IMR-90 (cell line): Measurements from ENCODE around the gene MAN1C1. TPM values are rescaled to one million over a fixed set of nuclear protein-coding genes. Genes with fewer than 3 reads are reported as not detected.

Experiments used
- ATAC-seq: fragments of 200-7000 bp; cut with Tn5 transposase; 2 replicates; pipeline ENCODE4 v1.9.1; 2020; ENCODE audit warnings: low read depth, mild to moderate bottlenecking, moderate library complexity
- BruUV-seq: library from RNA; stranded (reverse); fragments of 400-500 nt; replicated peaks from 2 replicates; lab custom pipeline; 2021; lab: Mats Ljungman, UMichigan
- CTCF ChIA-PET: fragments of 300-600 bp; formaldehyde crosslinking; extraction: SDS; loops from one replicate; lab custom pipeline; 2021; ENCODE audit warnings: antibody characterized with exemption; lab: Yijun Ruan, JAX
- POLR2A ChIA-PET: fragments of 300-600 bp; sonication (Branson Sonifier 250); formaldehyde crosslinking; loops from one replicate; lab custom pipeline; 2022; ENCODE audit warnings: antibody characterized with exemption; ENCODE audit not compliant: unreplicated experiment; lab: Charles Lee
- DNase-seq: peaks from one replicate; pipeline ENCODE4 v3.0.0; 2013
- H2AFZ ChIP-seq: replicated peaks from 2 replicates; pipeline ENCODE3; 2013; ENCODE audit warnings: low read length, mild to moderate bottlenecking; ENCODE audit not compliant: poor library complexity
- H2AK5ac ChIP-seq: 2 replicates; pipeline ENCODE4 v1.6.1; 2013; ENCODE audit warnings: low read depth, low read length, inconsistent platforms
- H2AK9ac ChIP-seq: replicated peaks from 2 replicates; pipeline ENCODE3; 2013; ENCODE audit warnings: mild to moderate bottlenecking, low read depth, low read length, moderate library complexity; ENCODE audit not compliant: poor library complexity
- H2BK120ac ChIP-seq: 2 replicates; pipeline ENCODE4 v1.6.1; 2013; ENCODE audit warnings: low read depth, low read length, inconsistent platforms
- H2BK15ac ChIP-seq: 3 replicates; pipeline ENCODE4 v1.6.1; 2013; ENCODE audit warnings: low read depth, low read length, inconsistent platforms
- H2BK20ac ChIP-seq: 2 replicates; pipeline ENCODE4 v1.6.1; 2013; ENCODE audit warnings: low read depth, mild to moderate bottlenecking, inconsistent platforms, low read length, moderate library complexity
- H2BK5ac ChIP-seq: 2 replicates; pipeline ENCODE4 v1.6.1; 2013; ENCODE audit warnings: mild to moderate bottlenecking, low read depth, low read length, inconsistent platforms; ENCODE audit not compliant: poor library complexity, severe bottlenecking
- H3K14ac ChIP-seq: replicated peaks from 2 replicates; pipeline ENCODE4 v1.6.1; 2013; ENCODE audit warnings: low read depth, low read length, inconsistent platforms
- H3K18ac ChIP-seq: 2 replicates; pipeline ENCODE4 v1.6.1; 2013; ENCODE audit warnings: low read depth, low read length, control low read depth
- H3K23ac ChIP-seq: 2 replicates; pipeline ENCODE4 v1.6.1; 2013; ENCODE audit warnings: low read depth, low read length, inconsistent platforms
- H3K27ac ChIP-seq: 2 replicates; pipeline ENCODE4 v1.5.1; 2013; ENCODE audit warnings: mild to moderate bottlenecking, control low read depth, low read length; ENCODE audit not compliant: insufficient read depth
- H3K27me3 ChIP-seq: 2 replicates; pipeline ENCODE4 v1.6.1; 2013; ENCODE audit warnings: low read length; ENCODE audit not compliant: control insufficient read depth, insufficient read depth
- H3K36me3 ChIP-seq: 2 replicates; pipeline ENCODE4 v1.6.1; 2013; ENCODE audit warnings: low read length, mixed read lengths; ENCODE audit not compliant: control insufficient read depth, insufficient read depth
- H3K4ac ChIP-seq: 2 replicates; pipeline ENCODE4 v1.6.1; 2013; ENCODE audit warnings: low read depth, low read length, inconsistent platforms
- H3K4me1 ChIP-seq: 2 replicates; pipeline ENCODE4 v1.6.1; 2013; ENCODE audit warnings: low read length, mixed read lengths; ENCODE audit not compliant: control insufficient read depth, insufficient read depth
- H3K4me2 ChIP-seq: 2 replicates; pipeline ENCODE4 v1.6.1; 2013; ENCODE audit warnings: low read depth, mild to moderate bottlenecking, control low read depth, low read length, moderate library complexity
- H3K4me3 ChIP-seq: 2 replicates; pipeline ENCODE4 v1.5.1; 2013; ENCODE audit warnings: low read depth, mild to moderate bottlenecking, control low read depth, low read length, moderate library complexity; ENCODE audit not compliant: insufficient read depth
- H3K56ac ChIP-seq: 2 replicates; pipeline ENCODE4 v1.6.1; 2013; ENCODE audit warnings: low read length, inconsistent platforms; ENCODE audit not compliant: insufficient read depth; ENCODE audit errors: extremely low read depth
- H3K79me1 ChIP-seq, 2 experiments: 2 replicates each; pipeline ENCODE4 v1.6.1; 2013; ENCODE audit warnings: low read length in 2 of 2, inconsistent platforms in 1 of 2, low read depth in 1 of 2
- H3K9ac ChIP-seq: 2 replicates; pipeline ENCODE4 v1.6.1; 2013; ENCODE audit warnings: low read depth, low read length, control low read depth
- H3K9me1 ChIP-seq: 2 replicates; pipeline ENCODE4 v1.6.1; 2013; ENCODE audit warnings: low read length, inconsistent platforms; ENCODE audit not compliant: insufficient read depth
- H3K9me3 ChIP-seq: 2 replicates; pipeline ENCODE4 v1.6.1; 2013; ENCODE audit warnings: low read length; ENCODE audit not compliant: control insufficient read depth, insufficient read depth
- H4K20me1 ChIP-seq: 2 replicates; pipeline ENCODE4 v1.6.1; 2013; ENCODE audit warnings: low read length, inconsistent platforms; ENCODE audit not compliant: insufficient read depth
- H4K5ac ChIP-seq: 2 replicates; pipeline ENCODE4 v1.6.1; 2013; ENCODE audit warnings: mild to moderate bottlenecking, low read depth, low read length, control low read depth
- H4K8ac ChIP-seq, 2 experiments: 2 replicates each; pipeline ENCODE4 v1.6.1; 2013; ENCODE audit warnings: low read depth in 2 of 2, low read length in 2 of 2, control low read depth in 1 of 2, inconsistent platforms in 1 of 2
- H4K91ac ChIP-seq: 2 replicates; pipeline ENCODE4 v1.6.1; 2013; ENCODE audit warnings: low read depth, low read length, inconsistent platforms; ENCODE audit not compliant: insufficient read depth
- CEBPB ChIP-seq: IDR thresholded peaks from 2 replicates; pipeline ENCODE4 v1.6.1; 2012; ENCODE audit warnings: low read depth, low read length, improper control_type of control experiment
- CHD1 ChIP-seq: IDR thresholded peaks from 2 replicates; pipeline ENCODE4 v1.6.1; 2012; ENCODE audit warnings: low read depth, low read length, improper control_type of control experiment
- ELK1 ChIP-seq: fragments of 150-350 bp; IDR thresholded peaks from 2 replicates; pipeline ENCODE4 v1.6.1; 2016; ENCODE audit warnings: low read depth, mild to moderate bottlenecking, low read length, moderate library complexity, borderline replicate concordance
- MAZ ChIP-seq: IDR thresholded peaks from 2 replicates; pipeline ENCODE4 v1.6.1; 2012; ENCODE audit warnings: low read depth, mild to moderate bottlenecking, low read length, improper control_type of control experiment, moderate library complexity, borderline replicate concordance
- RAD21 ChIP-seq: IDR thresholded peaks from 2 replicates; pipeline ENCODE4 v1.6.1; 2012; ENCODE audit warnings: low read length, improper control_type of control experiment
- RFX5 ChIP-seq: IDR thresholded peaks from 2 replicates; pipeline ENCODE4 v1.8.0; 2012; ENCODE audit warnings: low read depth, mild to moderate bottlenecking, low read length, moderate library complexity
- SMC3 ChIP-seq: fragments of 150-350 bp; IDR thresholded peaks from 2 replicates; pipeline ENCODE4 v1.6.1; 2016; ENCODE audit warnings: low read depth, mild to moderate bottlenecking, antibody characterized with exemption, low read length, moderate library complexity
- WGBS, 2 experiments: methylation state at CpG; one replicate each; pipeline versions ENCODE4 v1.1.5 to v1.1.7; 2013; ENCODE audit warnings: missing lambda C conversion rate in 2 of 2; ENCODE audit not compliant: insufficient read length in 1 of 2; ENCODE audit errors: extremely low coverage in 2 of 2; 5-methylcytosine and 5-hydroxymethylcytosine counted together
- dilution Hi-C: fragments of 300-500 bp; cut with HindIII; formaldehyde crosslinking; loops from one replicate; pipeline ENCODE4 v1.14.3; 2018; ENCODE audit warnings: low sequenced_read_pairs; ENCODE audit not compliant: unreplicated experiment
- in situ Hi-C: fragments of 300-500 bp; cut with MboI; formaldehyde crosslinking; loops from 3 replicates; pipeline ENCODE4 v1.14.3; 2019; ENCODE audit warnings: low sequenced_read_pairs, inconsistent platforms, mixed read lengths
- intact Hi-C: fragments of 100-400 bp; cut with micrococcal nuclease; formaldehyde crosslinking; loops from 2 replicates; pipeline ENCODE4 v1.10.0; 2022
- polyA plus RNA-seq, 3 experiments: library from polyadenylated mRNA; depleted of rRNA; stranded (reverse); fragments of >200 nt; gene quantifications; 2 replicates each; pipeline ENCODE4 v1.2.3, GENCODE V29; 2012; ENCODE audit warnings: low replicate concordance in 1 of 3
- total RNA-seq: library from RNA; depleted of rRNA; stranded (reverse); fragments of >200 nt; gene quantifications from 2 replicates; pipeline ENCODE4 v1.2.3, GENCODE V29; 2012

Gene MAN1C1
- total and polyA plus RNA-seq, 2 of the 4 experiments (the other 2 are of a cell fraction): 3.2 to 11.3 TPM

- DNase-seq: no peak
- Histone ChIP-seq H3K4me3 (no peak overlapping the region), H2BK15ac (no peak overlapping the region), H3K79me1 (peaks cover 2 to 11% of the 10 kb centered on the region in 2 experiments; a peak in 2 of 4 replicates), H4K8ac (no peak overlapping the region), H2BK5ac (no peak overlapping the region), H4K91ac (no peak overlapping the region), H3K56ac (no peak overlapping the region), H3K14ac (no peak overlapping the region), H2BK20ac (no peak overlapping the region), H3K4me2 (no peak overlapping the region), H3K4ac (no peak overlapping the region), H3K18ac (no peak overlapping the region), H3K4me1 (peaks cover 7% of the 10 kb centered on the region; the same call in 1 of the 2 replicates), H3K9me1 (0 out of 2 replicates have a peak, but pooled peaks cover 1% of the 10 kb centered on the region), H3K27ac (no peak overlapping the region), H3K9me3 (no peaks in the 10 kb centered on the region), H2BK120ac (no peak overlapping the region), H3K23ac (no peak overlapping the region), H4K5ac (no peak overlapping the region), H2AK9ac (no peak overlapping the region), H2AFZ (no peak overlapping the region), H3K36me3 (no peaks in the 10 kb centered on the region), H3K27me3 (peaks cover 21% of the 10 kb centered on the region), H4K20me1 (peaks cover 14% of the 10 kb centered on the region; the same call in 1 of the 2 replicates), H2AK5ac (no peak overlapping the region), H3K9ac (no peak overlapping the region)
- no TSS peak for BruUV-seq
- ChIA-PET CTCF (no interaction called here), POLR2A (no interaction called here)
- in situ Hi-C loops: no loop called here
- no CpG with 5 or more reads among the region's 7 CpGs for WGBS, 2 experiments
- intact Hi-C loops: loop anchor here (5.0 kb wide), 1 partner anchor 52 kb away; no protein-coding TSS in a partner anchor
- dilution Hi-C loops: no loop called here
- ATAC-seq: no peak
- TF ChIP-seq CEBPB (no peak), RFX5 (no peak), CHD1 (no peak), ELK1 (no peak), MAZ (no peak), SMC3 (no peak), RAD21 (no peak)
Observed at GRCh38 chr1:25615172-25615541, 1.4 kb upstream of the MAN1C1 start.
